Stimulated activated CD8-positive, alpha-beta memory T cell treated with anti-CD3 and anti-CD28 coated beads, Interleukin-7, amount 100 ng/mL, for 24 hours (primary cell): Measurements from ENCODE around the gene TIAL1.
"Not testable (repeated sequence)": the region's sequence is repeated elsewhere in the genome, so short reads cannot be mapped to it uniquely, and the experiment has no call there.

Source experiments
- DNase-seq: peaks from one replicate; pipeline ENCODE4 v3.0.0-alpha.2; 2020; ENCODE audit warnings: low read depth

Gene TIAL1

DNA sequence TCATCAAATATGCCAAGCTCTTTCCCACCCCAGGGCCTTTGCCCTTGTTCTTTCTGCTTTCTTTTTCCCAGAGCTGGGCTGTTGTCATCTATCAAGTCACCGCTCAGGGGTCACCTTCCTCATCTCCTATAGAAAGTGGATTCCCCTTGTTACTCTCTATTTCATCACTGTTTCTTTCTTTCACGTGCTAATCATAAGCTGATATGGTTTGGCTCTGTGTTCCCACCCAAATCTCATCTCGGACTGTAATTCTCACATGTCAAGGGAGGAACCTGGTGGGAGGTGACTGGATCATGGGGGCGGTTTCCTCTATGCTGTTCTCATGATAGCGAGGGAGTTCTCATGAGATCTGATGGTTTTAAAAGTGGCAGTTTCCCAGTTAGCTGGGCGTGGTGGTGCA is 17.0 kb upstream of the TIAL1 start:
- DNase-seq = no peak

DNA sequence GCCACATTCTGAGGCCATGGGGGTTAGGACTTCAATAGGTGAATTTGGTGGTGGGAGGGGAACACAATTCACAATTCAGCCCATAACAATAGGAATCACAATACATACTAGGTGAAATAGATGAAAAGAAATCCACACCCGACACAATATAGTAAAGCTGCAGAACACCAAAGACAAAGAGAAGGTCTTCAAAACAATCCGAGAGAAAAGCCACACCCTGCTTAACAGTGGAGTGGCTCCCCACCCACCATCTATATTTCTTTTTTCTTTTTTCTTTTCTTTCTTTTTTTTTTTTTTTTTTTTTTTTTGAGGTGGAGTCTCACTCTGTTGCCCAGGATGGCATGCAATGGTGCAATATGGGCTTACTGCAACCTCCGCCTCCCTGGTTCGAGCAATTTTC is 14.7 kb upstream of the TIAL1 start:
- no peak for DNase-seq

DNA sequence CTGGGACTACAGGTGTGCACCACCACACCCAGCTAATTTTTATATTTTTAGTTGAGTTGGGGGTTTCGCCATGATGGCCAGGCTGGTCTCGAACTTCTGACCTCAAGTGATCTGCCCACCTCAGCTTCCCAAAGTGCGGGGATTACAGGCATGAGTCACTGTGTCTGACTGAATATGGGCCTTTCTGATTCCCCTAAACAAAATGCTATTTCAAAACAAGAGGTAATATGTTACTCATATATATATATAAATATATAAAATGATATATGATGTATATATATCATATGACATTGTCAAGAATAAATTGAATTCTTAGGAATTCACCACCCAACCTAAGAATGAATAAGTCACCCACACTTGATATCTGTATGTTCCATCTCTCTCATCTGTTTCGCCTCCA is 12.8 kb upstream of the TIAL1 start:
- DNase-seq = no peak

DNA sequence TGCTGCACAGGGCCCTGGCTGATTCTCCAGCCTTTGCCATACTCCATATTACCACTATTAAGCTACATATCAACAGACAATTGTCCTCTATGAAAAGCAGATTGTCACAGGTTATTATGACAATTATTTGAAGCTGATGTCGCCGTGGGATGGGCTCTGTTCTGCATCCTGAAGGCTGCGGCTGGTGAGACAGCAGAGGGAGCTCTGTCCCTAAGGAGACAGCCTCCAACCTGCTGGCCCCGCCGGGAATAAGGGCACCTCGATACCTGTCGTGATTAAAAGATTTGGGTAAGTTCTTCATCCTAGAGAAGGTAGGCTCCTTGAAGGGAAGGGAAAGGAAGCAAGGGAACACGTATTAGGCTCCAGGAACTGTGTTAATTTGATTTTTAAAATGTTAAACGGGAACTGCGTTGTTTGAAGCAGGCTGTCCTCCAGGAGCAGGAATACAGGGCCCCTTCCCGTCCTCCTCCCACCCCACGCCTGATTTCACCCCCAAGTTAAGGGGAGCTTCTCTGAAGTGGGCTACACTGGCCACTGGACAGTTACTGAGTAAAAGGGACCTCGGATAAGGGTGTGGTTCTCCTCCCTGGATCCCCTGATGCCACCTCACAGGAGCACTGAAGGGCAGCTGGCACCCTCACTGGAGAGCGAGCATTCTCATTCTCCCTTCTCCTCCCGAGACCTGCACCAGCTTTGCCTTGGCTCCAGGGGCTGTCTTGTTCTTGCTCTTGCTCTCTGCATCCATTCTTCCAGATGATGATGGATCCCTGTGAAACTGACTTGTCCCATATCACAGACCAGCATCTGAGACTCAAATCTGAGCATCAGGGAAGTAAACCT is 11.8 kb upstream of the TIAL1 start:
- DNase-seq = no peak

DNA sequence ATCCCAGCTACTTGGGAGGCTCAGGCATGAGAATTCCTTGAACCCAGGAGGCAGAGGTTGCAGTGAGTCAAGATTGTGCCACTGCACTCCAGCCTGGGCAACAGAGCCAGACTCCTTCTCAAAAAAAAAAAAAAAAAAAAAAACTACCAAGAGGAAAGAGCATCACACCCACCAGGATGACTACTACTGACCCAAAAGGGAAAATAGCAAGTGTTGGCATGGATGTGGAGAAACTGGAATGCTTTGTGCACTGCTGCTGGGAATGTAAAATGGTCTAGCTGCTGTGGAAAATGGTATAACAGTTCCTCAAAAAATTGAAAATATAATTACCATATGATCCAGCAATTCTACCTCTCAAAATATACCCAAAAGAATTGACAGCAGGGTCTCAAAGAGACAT is 7.7 kb upstream of the TIAL1 start:
- no peak for DNase-seq

DNA sequence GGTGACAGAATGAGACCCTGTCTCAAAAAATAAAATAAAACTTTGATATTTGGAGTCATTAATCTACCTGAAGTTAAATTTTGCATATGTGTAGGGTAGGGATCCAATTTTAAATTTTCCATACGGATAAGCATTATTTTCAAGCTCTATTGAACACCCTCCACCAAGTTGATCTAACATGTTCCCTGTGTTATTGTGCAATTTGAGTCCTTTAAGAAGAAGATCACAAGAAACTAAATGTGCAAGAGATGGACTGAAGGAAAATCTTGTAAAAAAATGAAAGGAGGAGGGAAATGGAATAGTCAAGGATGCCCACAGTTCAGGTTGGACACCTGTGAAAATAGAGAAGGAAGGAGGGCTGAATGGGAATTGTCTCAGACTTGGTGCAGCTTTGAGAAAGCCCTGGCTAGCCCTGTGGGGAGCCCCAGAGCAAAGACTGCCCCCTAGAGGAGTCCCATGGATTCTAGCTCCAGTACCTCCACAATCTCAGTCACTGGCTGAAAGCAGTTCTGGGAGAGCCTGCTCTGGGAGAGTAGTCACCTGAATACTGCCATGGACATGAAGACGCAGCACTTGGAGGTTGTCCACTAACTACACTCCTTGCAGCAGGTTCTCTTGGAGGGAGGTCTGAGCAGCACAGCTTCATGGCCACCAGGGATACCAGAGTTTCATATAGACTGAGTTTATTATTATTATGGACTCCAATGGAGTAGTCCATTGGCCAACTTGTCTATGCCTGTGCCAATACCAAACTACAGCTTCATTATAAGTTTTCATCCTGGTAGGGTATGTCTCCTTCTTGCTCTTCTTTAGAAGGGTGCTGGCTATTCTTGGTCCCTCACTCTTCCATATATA is 5.7 kb upstream of the TIAL1 start:
- DNase-seq = no peak

DNA sequence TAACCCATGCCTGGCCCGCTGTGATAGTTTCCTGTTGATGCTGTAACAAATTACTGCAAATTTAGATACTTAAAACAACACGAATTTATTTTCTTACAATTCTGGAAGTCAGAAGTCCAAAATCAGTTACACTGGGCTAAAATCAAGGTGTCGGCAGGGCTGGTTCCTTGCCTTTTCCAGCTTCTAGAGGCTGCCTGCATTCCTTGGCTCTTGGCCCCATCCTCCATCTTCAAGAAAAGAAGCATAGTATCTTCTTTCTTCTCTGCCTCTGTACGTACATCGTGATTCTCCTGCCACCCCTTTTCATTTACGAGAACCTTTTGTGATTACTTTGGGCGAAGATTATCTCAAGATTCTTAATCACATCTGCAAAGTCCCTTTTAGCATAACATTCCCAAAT is 1.6 kb upstream of the TIAL1 start:
- no peak for DNase-seq

DNA sequence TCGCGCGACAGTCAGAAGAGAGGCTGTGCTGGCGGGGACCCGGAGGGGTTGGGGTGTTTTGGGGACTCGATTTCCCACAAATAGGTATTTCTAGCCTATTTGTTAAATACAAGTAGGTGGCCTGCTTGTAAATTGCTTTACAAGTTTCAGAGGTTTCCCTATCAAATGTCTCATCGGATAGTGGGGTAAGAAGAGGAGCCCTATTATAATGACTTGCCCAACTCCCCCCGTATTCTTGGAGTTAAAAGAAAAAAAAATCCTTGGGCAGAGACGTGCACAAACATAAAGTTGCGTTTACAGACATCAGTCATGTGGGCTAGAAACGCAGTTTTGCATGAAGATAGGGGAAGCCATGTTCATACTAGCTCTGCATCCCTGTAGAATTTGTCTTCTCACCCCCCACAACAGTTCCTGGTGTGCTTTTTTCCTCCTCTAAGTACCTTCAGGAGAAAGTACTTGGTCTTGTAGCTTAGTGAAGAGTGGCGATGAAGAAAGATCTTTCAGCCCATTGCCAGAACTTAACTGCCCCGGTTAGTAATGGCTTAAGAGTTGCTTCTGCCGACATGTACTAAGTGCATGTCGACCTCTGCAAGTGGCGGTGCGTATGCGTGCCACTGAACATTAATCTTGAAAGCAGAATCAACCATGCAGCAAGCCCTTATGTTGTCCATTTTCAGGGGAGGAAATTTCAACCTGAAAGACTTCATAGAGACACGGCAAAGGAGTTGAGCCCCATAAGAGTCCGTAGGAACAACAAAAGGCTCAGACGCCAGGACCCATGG is 832 bp upstream of the TIAL1 start:
- no peak for DNase-seq

DNA sequence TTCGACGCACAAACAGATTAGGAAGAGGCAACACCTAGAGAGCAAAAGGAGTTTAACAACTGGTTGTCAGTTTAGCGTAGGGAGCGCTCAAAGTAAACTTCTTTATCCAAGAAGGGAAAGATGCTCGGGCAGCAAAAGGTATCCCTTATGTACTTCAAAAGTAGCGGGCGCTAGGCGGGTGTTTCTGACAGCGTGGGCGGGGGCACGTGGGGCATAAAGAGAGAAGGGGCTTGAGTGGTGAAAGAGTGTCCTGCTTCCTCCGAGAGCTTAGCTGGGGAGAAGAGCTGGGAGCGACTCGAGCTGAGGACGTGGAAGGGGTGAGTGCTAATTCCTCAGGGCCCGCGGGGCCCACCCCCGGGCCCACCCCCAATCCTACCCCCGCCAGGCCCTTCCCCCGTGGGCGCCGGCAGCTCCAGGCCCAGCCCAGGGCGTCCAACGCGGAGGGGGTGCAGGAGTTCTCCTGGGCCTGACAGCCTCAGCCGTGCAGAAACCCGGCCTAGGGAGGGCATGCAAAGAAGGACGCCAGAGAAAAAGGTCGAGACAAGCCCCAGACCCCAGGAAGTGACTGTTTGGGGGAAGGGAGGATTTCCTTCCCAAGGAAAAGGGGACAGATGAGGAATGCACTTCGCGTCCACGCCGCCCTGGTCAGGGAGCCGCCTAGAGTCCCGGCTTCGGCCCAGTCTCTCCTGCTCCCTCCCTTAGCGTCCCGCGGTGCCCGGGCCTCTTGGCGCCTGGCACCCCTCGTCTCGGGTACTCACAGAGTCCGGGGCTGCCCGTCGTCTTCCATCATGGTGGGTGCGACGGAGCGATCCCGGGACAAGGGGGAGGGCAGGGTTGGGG is 868 bp downstream of the TIAL1 start:
- DNase-seq = peak; percentile 53

DNA sequence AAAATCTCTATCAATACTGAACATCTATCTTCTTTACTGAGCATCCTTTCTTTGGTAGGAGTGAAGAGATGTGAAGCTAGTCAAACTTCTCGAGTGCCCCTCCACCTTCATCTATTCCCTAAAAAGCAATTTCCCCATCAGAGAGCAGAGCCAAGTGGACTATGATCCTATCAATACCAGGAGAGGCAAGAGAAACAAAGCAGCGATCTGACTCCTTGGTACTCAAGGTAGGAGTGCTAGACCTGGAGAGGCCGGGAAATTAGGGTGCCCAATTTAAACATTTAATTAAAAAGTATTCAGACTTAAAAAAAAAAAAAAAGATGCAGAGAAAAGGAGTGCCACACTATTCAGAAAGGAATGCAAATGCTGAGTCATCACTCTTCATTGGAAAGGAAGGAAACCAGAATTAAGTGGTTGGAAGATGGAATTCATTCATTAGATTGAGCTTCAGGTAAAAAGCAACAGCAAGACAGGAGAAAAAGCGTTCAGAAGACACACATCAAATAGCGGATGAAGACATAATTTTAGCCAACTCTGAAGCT is 1.6 kb downstream of the TIAL1 start:
- DNase-seq = no peak

DNA sequence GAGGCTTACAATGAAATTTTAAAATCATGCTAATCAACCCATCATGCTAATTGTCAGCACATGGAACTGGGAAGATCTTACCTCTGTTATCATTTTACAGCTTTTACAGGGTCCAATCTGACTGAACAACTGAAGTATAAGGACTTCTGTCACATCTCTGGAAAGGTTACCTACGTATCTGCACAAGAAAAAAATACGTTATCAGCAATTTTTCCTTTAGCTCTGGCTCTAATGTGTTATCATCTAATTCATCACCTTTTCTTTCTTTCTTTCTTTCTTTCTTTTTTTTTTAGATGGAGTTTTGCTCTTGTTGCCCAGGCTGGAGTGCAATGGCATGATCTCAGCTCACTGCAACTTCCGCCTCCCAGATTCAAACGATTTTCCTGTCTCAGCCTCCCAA is 8.7 kb downstream of the TIAL1 start:
- no peak for DNase-seq

DNA sequence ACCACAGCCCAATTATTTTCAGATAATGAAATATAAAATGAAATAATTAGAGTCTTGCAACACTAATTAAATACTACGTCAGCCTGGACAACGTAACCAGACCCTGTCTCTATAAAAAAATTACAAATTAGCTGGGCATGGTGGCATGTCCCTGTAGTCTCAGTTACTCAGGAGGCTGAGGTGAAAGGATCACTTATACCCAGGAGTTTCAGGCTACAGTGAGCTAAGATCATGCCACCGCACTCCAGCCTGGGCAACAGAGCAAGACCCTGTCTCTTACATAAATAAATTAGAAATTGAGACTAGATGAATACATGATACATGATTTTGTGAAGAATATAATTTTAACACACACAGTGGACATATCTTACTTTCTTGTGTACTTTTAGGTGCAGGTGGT is 18.4 kb downstream of the TIAL1 start:
- no peak for DNase-seq

DNA sequence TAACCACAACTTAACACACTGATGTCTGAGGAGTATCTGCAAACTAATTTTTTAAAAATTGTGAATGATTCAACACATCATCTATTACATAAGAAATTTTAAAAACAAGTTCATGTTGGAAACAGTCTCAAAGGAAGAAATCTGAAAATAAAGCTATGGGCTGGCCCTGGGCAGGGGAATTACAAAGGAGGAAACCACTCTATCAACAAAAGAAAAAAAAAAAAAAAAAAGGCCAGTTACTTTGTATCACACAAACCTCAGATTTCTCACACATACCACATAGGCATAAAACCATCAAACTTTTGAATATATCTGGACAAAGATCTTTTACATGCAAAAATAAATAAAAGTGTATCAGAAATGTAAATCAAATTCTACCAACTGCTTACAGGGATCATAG is 20.8 kb downstream of the TIAL1 start:
- DNase-seq = no peak

DNA sequence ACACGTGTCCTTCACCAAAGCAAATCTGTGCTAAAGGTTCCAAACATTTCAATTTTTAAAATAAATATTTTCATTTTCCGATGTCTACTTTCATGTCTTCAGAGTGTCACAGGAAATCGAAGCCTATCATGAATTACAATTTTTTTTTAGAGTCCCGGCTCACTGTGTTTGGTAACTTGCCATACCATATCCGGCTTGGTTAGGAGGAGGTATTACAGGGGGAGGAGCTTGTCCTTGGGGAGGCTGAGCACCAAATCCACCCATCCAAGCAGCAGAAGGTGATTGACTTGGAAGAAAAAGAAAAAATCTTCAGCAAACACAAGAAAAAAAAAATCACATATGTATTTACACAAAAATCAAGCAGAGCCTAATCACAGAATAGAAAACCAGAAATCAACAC is 21.3 kb downstream of the TIAL1 start:
- DNase-seq = no peak

DNA sequence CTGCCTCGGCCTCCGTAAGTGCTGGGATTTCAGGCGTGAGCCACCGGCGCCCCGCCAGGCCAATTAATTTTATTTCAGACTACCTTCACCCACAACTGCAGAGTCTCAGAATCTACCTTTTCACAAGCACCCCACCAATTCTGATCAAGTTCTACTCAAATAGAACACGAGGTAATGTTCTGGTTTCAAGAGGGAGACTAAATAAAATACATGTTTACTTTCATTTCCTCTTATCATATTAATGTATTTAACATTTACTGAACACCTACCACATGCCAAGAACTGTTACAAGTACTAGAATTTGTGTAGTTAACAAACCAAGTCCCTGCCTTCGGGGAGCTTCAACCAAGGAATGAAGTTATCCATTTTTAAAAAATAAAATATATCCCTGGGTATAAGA is 28.8 kb downstream of the TIAL1 start:
- DNase-seq = no peak

DNA sequence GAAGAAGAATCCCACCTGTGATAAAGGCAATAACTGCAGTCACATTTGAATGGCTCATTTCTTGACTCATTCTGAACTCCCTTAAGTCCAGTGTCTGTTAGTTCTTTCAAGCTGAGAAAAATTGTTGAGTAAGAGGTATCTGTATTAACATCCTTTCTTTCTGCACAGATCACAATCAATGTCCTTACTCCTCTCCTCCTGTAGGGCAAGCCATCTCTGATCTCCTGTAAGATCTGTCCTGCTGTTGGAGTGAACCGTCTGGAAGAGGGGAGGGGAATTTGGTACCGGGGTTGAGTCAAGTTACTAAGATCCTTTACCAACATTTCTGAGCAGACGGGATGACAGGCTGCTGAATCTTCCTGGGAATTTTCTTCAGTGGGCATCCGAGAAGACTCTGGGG is 34.7 kb downstream of the TIAL1 start:
- DNase-seq = no peak

DNA sequence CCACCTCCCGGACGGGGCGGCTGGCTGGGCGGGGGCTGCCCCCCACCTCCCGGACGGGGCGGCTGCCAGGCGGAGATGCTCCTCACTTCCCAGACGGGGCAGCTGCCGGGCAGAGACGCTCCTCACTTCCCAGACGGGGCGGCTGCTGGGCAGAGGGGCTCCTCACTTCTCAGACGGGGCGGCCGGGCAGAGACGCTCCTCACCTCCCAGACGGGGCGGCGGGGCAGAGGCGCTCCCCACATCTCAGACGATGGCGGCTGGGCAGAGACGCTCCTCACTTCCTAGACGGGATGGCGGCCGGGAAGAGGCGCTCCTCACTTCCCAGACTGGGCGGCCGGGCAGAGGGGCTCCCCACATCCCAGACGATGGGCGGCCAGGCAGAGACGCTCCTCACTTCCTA is 37.3 kb downstream of the TIAL1 start:
- DNase-seq = not testable (repeated sequence)

DNA sequence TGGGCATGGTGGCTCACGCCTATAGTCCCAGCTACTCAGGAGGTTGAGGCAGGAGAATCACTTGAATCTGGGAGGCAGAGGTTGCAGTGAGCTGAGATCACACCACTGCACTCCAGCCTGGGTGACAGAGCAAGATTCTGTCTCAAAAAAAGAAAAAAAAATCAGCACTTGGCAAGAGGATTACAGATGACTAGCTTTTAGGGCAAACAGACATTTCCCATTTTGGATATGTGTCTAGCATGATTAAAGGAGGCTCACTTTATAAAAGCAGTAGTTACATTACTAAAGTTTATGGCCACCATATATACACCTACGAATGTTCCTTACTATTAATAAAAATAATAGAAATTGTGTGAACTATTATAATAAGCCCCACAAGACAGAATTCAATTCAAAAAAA is 40.7 kb downstream of the TIAL1 start:
- not testable (repeated sequence) for DNase-seq

DNA sequence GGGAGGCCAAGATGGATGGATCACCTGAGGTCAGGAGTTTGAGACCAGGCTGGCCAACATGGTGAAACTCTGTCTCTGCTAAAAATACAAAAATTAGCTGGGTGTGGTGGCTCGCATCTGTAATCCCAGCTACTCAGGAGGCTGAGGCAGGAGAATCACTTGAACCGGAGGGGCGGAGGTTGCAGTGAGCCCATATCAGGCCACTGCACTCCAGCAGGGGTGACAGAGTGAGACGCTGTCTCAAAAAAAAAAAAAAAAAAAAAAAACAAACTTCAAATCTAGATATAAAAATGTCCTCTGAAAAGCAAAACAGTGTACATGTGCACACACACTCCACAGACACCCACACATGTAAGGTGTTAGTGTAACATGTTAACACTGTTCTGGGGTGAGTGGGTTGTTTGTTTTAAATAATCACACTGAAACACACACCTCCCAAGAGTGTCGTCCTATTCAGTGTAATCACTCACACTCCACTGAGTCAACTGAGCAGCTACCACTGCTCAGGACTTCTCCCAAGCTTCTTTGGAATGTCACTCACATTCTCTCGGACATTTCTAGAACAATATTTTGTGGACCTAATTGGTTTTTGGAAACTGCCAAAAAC is 41.5 kb downstream of the TIAL1 start:
- DNase-seq = no peak

DNA sequence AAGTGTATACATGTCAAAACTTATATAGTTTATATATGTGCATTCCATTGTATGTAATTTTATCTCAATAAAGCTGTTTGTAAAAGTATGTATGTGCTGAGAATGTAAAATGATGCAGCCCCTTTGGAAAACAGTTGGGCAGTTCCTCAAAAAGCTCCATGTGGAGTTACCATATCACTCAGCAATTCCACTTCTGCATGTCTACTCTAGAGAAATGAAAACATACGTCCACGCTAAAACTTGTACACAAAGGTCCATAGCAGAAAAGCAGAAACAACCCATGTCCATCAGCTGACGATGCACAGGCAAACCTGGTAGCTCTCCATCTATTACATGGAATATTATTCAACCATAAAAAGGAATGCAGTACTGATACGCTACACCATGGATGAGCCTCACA is 45.9 kb downstream of the TIAL1 start:
- DNase-seq = no peak
